NCI-H146 treated with DMSO at 0.1 percent for 48 hours (cell line): Measurements from ENCODE around the gene CHST11.

Experiments used
- DNase-seq: peaks from one replicate; lab custom pipeline; 2025; ENCODE audit not compliant: unreplicated experiment; lab: John Stamatoyannopoulos, UW

CHST11 gene

DNA sequence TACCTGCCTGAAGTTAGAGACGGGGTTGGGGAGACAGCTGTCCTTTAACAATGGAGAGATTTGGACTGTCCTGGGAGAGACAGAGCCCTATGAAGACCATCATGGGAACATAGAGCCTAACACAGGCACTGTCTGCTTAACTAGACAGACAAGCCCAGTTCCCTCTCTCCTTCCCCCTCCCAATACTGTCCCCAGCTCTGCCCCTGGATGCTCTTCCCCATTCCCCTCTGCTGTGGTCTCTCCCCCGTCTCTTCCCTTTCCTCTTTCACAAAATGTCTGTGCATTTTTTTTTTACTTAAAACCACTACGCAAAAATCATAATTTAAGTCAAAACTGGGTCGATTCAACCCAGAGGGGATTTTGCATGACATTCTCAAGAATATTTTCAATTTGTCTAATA lies 232.9 kb downstream of the CHST11 start:
- no peak for DNase-seq

DNA sequence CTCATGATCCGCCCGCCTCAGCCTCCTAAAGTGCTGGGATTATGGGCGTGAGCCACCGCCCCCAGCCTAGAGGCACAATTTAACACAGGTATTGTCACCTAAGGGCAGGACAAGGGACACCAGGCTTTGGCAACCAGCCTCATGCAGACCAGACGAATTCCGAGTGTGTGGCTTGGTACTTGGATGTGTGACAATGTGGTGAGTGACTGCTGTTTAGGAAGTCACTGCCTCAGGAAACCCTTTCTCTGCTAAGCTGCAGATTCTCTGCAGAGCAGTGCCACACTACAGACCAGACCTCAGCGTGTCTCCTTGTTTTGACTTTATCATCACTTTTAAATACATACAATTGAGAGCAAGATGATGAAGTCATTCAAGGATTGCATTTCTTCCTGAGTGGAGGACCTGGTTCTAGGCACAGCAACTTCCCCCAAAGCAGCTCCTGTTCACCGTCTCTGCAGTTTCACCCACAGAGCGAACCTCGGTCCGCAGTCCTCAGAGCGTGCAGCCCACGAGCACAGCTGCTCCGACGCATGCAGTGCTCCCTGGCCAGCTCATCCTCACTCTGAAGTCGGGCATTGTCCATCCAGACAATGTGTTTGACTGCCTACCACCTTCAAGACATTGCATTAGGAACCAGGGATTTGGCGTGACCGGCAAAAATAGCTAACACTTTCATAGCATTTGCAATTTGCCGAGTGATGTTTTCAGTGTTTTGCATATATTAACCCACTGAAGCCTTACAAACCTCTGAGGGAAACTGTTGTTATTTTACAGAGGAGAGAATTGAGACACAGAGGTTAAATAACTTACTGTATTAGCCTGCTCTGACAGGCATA lies 235.2 kb downstream of the CHST11 start:
- no peak for DNase-seq

DNA sequence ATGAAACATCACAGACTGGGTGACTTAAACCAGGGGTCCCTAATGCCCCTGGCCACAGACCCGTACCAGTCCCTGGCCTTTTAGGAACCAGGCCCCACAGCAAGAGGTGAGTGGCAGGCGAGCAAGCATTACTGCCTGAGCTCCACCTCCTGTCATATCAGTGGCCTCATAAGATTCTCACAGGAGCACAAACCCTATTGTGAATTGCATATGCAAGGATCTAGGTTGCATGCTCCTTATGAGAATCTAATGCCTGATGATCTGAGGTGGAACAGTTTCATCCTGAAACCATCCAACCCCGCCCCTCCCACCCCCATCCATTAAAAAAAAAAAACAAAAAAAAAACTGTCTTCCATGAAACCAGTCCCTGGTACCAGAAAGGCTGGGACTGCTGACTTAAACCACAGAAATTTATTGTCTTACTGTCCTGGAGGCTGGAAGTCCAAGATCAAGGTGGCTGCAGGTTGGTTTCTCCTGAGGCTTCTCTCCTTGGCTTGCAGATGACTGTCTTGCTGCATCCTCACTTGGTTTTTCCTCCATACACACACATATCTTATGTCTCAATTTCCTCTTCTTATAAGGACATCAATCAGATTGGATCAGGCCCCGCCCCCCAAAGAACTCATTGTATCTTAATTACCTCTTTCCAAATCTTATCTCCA lies 235.9 kb downstream of the CHST11 start:
- no peak for DNase-seq

GRCh38 chr12:104693493-104693892 lies 236.7 kb downstream of the CHST11 start:
- DNase-seq, result no peak

DNA sequence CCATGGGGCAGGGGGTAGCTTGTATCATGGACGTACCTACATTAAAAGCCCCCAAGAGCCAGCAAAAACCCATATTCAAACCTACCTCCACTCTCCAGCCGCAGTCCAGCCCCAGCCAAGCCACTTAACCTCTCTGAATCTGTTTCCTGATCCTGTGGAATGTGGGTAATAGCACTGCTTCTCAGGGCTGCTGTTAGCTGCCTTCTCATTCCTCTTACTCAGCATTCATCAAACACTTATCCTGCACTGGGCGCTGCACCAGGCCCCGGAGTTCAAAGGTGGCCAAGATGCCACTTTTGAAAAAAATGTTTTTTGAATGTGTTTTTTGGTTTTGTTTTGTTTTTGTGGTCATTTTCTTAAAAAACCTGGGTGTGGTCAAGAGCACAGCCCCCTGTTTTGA lies 237.4 kb downstream of the CHST11 start:
- no peak for DNase-seq

- no peak for DNase-seq
Measured at GRCh38 chr12:104694711-104695110, 238.0 kb downstream of the CHST11 start.

- no peak for DNase-seq
Measured at GRCh38 chr12:104695453-104696148, 238.9 kb downstream of the CHST11 start.

DNA sequence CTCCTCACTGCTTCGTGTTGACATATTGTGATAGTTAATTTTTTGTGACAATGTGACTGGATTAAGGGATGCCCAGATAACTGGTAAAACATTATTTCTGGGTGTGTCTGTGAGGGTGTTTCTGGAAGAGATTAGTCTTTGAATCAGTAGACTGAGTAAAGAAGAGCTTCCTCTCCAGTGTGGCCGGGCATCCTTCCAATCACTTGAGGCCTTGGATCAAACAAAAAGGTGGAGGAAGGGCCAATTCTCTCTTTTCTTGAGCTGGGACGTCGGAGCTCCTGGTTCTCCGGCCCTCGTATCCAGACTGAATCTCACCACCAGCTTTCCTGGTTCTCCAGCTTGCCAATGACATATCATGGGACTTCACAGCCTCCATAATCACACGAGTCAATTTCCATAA lies 240.4 kb downstream of the CHST11 start:
- DNase-seq, result no peak

DNA sequence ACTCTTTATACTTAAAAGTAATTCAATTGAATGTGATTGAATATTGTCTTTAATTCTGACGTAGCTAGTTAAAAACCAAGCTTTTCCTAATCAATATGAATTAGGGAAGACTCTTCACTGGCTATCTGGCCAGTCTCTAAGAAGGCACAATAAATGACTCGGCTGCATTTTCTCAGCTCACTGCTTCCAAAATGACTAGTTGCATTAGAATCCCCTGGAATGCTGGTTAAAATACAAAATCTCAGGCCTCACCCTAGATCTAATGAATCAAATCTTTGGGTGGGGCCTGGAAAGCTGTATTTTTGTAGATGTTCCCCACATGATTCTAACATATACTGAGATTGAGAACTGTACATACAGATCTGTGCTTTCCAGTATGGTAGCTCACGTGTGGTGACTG lies 242.1 kb downstream of the CHST11 start:
- DNase-seq, result no peak

DNA sequence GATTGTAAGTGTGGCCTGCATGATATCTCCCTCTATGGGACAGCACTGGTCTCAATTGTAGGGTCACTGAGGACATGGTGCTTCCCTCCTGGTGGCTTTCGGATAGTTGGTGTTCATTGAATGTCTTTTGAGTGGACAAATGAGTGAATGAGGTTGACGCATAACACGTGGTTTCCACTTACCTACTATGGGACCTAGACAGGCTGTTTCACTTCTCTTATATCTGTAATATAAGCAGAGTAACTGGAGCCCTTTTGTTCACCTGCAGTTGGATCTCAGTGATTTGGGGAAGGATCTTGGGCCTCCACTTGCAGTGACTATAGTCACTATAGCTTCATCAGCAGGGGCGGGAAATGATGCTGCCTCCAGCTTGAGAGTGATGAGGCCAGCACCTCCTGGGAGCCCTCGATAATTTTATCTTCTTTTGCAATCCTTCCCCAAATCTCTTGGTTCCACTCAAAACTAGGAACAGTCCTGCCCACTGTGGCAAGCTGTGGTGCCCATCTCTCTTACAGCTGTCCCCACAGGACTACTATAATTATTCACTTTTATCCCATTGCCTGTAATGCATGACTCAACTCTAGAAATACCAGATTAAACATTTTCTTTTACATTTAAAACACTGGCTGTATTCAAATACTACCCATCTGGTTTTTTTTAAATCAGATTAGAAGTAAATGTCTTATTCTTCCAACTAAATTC lies 242.9 kb downstream of the CHST11 start:
- no peak for DNase-seq

DNA sequence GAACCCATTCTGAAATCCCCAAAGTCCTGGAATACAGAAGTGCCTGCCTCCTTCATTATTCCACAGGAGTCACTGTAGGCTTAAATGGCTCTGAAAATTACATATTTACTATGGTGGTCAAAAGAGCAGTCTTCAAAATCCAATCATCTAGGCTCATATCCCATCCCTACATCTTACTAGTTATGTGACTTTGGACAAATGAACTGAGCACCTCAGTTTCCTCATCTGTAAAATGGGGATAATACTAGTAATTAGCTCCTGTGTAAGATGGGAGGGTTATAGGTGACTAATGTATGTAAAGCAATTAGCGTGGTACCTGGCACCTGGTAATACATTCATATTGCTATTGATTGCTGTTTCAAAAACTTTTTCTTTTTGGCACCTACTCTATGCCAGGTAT lies 243.6 kb downstream of the CHST11 start:
- no peak for DNase-seq

DNA sequence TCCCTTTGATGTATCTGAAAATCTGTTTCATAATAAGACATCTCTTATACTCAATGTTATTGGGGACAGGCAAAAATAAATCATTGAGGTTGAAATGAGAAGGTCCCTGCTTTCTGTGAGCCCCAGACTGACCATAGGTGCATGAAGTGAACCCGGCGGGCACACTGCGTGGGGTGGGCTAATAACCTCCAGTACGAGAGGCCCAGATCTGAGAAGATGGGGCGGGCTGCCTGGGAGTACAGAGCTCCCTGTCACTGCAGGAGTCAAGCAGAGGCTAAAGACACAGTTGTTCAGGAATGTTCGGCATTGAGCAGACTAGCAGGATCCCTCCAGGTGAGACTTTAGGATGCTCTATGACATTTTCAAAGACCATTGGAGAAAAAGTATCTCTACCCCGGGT lies 244.6 kb downstream of the CHST11 start:
- DNase-seq, result no peak

GRCh38 chr12:104701756-104702155 lies 245.0 kb downstream of the CHST11 start:
- no peak for DNase-seq

GRCh38 chr12:104702565-104703139 lies 245.9 kb downstream of the CHST11 start:
- no peak for DNase-seq

- DNase-seq, result no peak
Measured at GRCh38 chr12:104703372-104703771, 246.6 kb downstream of the CHST11 start.

DNA sequence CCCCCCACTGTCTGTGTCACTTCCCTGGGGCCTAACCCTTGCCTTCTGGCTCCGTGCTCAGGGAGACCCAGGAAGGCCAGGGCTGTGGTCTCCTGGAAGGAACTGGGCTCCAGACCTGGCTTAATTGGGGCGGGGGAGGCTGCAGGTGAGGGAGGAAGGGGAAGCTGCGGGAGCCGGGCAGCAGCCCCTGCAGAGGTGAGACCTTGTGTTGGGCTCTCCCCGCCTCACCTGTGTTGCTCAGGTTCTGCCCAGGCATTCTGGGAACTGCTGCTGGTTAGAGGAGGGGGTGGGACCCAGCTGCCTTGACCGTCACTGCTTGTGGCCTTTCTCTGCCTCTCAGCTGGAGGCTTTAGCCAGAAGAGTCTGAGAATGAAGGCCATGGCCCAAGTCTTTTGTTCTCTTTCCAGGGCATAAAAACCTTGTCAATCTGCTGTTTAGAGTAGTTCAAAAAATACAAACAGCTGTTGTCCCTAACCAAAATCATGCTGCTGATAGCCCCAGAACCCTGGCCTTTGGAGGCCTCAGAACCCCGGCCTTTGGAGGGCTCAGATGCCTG lies 247.6 kb downstream of the CHST11 start:
- no peak for DNase-seq

DNA sequence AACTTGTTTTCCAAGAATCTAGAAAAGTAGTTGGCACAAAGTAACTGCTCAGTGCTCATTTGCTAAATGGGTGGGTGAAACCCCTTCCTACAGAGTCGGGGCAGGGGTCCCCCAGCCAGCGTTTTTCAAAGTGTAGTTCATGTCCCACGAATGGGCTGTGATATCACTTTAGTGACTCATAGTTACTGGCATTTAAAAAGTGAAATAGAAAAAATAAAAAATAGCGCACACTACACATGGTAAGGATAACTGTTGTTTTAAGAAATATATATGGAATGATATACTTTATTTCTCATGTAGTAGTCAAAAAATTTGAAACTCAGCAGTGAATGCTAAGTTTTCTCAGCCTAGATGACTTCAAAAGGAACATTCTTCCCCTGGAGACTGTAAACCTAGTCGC lies 250.4 kb downstream of the CHST11 start:
- no peak for DNase-seq

DNA sequence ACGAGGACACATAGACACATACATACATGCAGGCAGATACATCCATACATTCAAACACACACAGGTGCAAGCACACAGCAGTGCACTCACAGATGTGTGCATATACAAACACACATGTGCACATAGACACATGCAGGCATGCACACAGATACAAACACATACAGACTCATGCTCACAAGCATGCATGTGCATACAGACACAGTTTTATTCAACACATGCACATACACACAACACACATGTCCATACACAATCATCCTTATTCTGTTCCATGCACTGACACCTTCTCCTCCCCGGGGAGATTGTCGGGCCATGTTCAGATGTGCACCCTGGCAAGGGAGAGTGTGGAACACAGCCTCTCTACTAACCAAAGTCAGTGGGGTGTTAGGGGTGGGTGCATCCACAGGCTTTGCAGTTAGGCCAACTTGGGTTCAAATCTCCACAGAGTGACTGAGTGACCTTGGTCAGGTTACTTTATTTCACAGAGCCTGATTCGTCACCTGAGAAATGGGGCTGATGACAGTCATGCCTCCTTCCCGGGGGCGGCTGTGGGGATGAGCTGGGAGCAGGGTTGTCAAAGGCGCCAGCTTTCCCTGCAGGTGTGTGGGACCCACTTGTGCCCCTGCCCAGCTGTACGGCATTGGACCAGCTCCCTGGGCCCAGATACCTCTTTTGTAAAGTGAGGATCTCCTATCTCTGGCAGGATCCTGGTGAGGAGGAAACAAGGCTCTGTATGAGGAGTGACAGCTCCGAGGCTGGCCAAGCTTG lies 251.2 kb downstream of the CHST11 start:
- DNase-seq, result no peak

DNA sequence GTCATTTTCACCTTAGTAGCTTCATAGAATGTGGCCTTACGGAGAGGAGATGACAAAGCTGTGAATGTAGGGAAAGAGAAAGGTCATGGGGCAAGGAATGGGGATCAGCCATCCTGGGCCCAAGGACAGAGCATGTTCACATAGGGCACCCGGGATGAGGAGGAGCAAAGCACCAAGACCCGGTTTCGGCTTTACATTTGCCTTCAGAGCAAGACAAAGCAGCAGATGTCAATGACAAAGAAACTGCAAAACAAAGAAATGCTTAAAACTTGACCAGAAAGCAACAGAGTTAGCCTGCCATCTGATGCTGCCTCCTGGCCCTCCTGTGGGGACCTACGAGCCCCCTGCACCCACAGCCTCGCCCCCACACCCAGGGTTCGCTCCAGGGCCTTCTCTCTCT lies 252.1 kb downstream of the CHST11 start:
- DNase-seq, result no peak
